ENCODE data around the gene CTNNA1. TPM values are rescaled to one million over a fixed set of nuclear protein-coding genes. Genes with fewer than 3 reads are reported as not detected.

The CTNNA1 gene
- polyA plus RNA-seq, 1 donor (not counting 4 experiments of a cell fraction or from before 2014, with no cell fraction given) = 119 TPM

- H3K36me3 ChIP-seq (ENCODE audit: control insufficient read depth in 2 of 2, extremely low read depth in 1 of 2, insufficient read depth in 2 of 2, low read length in 2 of 2) = peaks cover 6 to 20% of the 10 kb centered on the region in 2 experiments
- TF ChIP-seq EZH2 (IDR thresholded peaks at IDR 0.05; ENCODE audit: low read length) = no peak
- TF ChIP-seq, protein P1, sequence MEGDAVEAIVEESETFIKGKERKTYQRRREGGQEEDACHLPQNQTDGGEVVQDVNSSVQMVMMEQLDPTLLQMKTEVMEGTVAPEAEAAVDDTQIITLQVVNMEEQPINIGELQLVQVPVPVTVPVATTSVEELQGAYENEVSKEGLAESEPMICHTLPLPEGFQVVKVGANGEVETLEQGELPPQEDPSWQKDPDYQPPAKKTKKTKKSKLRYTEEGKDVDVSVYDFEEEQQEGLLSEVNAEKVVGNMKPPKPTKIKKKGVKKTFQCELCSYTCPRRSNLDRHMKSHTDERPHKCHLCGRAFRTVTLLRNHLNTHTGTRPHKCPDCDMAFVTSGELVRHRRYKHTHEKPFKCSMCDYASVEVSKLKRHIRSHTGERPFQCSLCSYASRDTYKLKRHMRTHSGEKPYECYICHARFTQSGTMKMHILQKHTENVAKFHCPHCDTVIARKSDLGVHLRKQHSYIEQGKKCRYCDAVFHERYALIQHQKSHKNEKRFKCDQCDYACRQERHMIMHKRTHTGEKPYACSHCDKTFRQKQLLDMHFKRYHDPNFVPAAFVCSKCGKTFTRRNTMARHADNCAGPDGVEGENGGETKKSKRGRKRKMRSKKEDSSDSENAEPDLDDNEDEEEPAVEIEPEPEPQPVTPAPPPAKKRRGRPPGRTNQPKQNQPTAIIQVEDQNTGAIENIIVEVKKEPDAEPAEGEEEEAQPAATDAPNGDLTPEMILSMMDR (optimal IDR thresholded peaks at IDR 0.05 in 1 of 3, IDR thresholded peaks at IDR 0.05 in 1 of 3, conservative IDR thresholded peaks at IDR 0.05 in 1 of 3; ENCODE audit: extremely low read depth in 1 of 3, insufficient read depth in 2 of 3, low read length in 3 of 3) = no peak
- DNase-seq (ENCODE audit: low read depth, low spot score) (no peak), FAIRE-seq (no peak)
- no peaks in the 10 kb centered on the region for H4K20me1 ChIP-seq (ENCODE audit: control insufficient read depth, extremely low read depth, insufficient read depth, low read length)
- no peaks in the 10 kb centered on the region for H3K4me1 ChIP-seq (ENCODE audit: control insufficient read depth, extremely low read depth, insufficient read depth, low read length)
- no peaks in the 10 kb centered on the region for H3K9me3 ChIP-seq (ENCODE audit: control insufficient read depth, low read depth, low read length)
- dilution Hi-C loops (cut with MboI; ENCODE audit: extremely low pct_ligation_motif_present, low sequenced_read_pairs) = no loop called here
- H2AFZ ChIP-seq (ENCODE audit: control insufficient read depth, low read length) = no peak overlapping the region
- H3K4me2 ChIP-seq (ENCODE audit: control insufficient read depth, extremely low read depth, insufficient read depth, low read depth, low read length) = no peak overlapping the region
- no peak overlapping the region for H3K4me3 ChIP-seq (ENCODE audit: control insufficient read depth in 2 of 3, extremely low read depth in 1 of 3, insufficient read depth in 2 of 3, low read depth in 1 of 3, low read length in 3 of 3)
- peaks cover 46% of the 10 kb centered on the region for H3K79me2 ChIP-seq (ENCODE audit: control insufficient read depth, insufficient read depth, low read length)
- no peaks in the 10 kb centered on the region for H3K27me3 ChIP-seq (ENCODE audit: control insufficient read depth, extremely low read depth, insufficient read depth, low read length)
- no peak overlapping the region for H3K27ac ChIP-seq (ENCODE audit: control insufficient read depth, insufficient read depth, low read length)
- H3K9me1 ChIP-seq (ENCODE audit: control insufficient read depth, extremely low read depth, insufficient read depth, low read length) = no peaks in the 10 kb centered on the region
- H3K9ac ChIP-seq (ENCODE audit: control insufficient read depth, extremely low read depth, insufficient read depth, low read length) = no peak overlapping the region
Observed at GRCh38 chr5:138883211-138883610, 130.0 kb downstream of the CTNNA1 start.

GRCh38 chr5:138884094-138884493 is 130.9 kb downstream of the CTNNA1 start:
- no peak for TF ChIP-seq EZH2 (IDR thresholded peaks at IDR 0.05; ENCODE audit: low read length)
- TF ChIP-seq, protein P1 (optimal IDR thresholded peaks at IDR 0.05 in 1 of 3, IDR thresholded peaks at IDR 0.05 in 1 of 3, conservative IDR thresholded peaks at IDR 0.05 in 1 of 3; ENCODE audit: extremely low read depth in 1 of 3, insufficient read depth in 2 of 3, low read length in 3 of 3) = no peak
- Histone ChIP-seq H3K4me3 (ENCODE audit: control insufficient read depth in 2 of 3, extremely low read depth in 1 of 3, insufficient read depth in 2 of 3, low read depth in 1 of 3, low read length in 3 of 3) (no peak overlapping the region), H4K20me1 (ENCODE audit: control insufficient read depth, extremely low read depth, insufficient read depth, low read length) (no peaks in the 10 kb centered on the region), H3K4me2 (ENCODE audit: control insufficient read depth, extremely low read depth, insufficient read depth, low read depth, low read length) (no peak overlapping the region), H3K9ac (ENCODE audit: control insufficient read depth, extremely low read depth, insufficient read depth, low read length) (no peak overlapping the region), H2AFZ (ENCODE audit: control insufficient read depth, low read length) (no peak overlapping the region), H3K9me1 (ENCODE audit: control insufficient read depth, extremely low read depth, insufficient read depth, low read length) (no peaks in the 10 kb centered on the region), H3K27me3 (ENCODE audit: control insufficient read depth, extremely low read depth, insufficient read depth, low read length) (no peaks in the 10 kb centered on the region), H3K9me3 (ENCODE audit: control insufficient read depth, low read depth, low read length) (no peaks in the 10 kb centered on the region), H3K36me3 (ENCODE audit: control insufficient read depth in 2 of 2, extremely low read depth in 1 of 2, insufficient read depth in 2 of 2, low read length in 2 of 2) (peaks cover 10 to 29% of the 10 kb centered on the region in 2 experiments), H3K27ac (ENCODE audit: control insufficient read depth, insufficient read depth, low read length) (no peak overlapping the region), H3K79me2 (ENCODE audit: control insufficient read depth, insufficient read depth, low read length) (peaks cover 39% of the 10 kb centered on the region), H3K4me1 (ENCODE audit: control insufficient read depth, extremely low read depth, insufficient read depth, low read length) (no peaks in the 10 kb centered on the region)
- dilution Hi-C loops (cut with MboI; ENCODE audit: extremely low pct_ligation_motif_present, low sequenced_read_pairs) = no loop called here
- no peak for DNase-seq (ENCODE audit: low read depth, low spot score)
- FAIRE-seq = no peak

All from keratinocyte (primary cell).